ENCODE measurements around the gene SLC23A2. TPM values are rescaled to one million over a fixed set of nuclear protein-coding genes. Genes with fewer than 3 reads are reported as not detected.

SLC23A2 gene
- total RNA-seq, 1 donor from 2014 or later = 27.1 TPM

GRCh38 chr20:4876301-4876700 lies 125.0 kb downstream of the SLC23A2 start:
- H3K9me3 Mint-ChIP-seq = no peaks in the 10 kb centered on the region
- TF ChIP-seq, protein P1, sequence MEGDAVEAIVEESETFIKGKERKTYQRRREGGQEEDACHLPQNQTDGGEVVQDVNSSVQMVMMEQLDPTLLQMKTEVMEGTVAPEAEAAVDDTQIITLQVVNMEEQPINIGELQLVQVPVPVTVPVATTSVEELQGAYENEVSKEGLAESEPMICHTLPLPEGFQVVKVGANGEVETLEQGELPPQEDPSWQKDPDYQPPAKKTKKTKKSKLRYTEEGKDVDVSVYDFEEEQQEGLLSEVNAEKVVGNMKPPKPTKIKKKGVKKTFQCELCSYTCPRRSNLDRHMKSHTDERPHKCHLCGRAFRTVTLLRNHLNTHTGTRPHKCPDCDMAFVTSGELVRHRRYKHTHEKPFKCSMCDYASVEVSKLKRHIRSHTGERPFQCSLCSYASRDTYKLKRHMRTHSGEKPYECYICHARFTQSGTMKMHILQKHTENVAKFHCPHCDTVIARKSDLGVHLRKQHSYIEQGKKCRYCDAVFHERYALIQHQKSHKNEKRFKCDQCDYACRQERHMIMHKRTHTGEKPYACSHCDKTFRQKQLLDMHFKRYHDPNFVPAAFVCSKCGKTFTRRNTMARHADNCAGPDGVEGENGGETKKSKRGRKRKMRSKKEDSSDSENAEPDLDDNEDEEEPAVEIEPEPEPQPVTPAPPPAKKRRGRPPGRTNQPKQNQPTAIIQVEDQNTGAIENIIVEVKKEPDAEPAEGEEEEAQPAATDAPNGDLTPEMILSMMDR (conservative IDR thresholded peaks at IDR 0.05) = no peak
- DNase-seq (ENCODE audit: low read depth, low spot score) = no peak
- no peak overlapping the region for H3K4me3 Mint-ChIP-seq
- H3K27me3 Mint-ChIP-seq (ENCODE audit: low read depth) = no peaks in the 10 kb centered on the region
- no peak overlapping the region for H3K27ac Mint-ChIP-seq (ENCODE audit: unreplicated experiment)
- peaks cover 11% of the 10 kb centered on the region for H3K36me3 Mint-ChIP-seq (ENCODE audit: low read depth)
- H3K4me1 Mint-ChIP-seq = peaks cover 21% of the 10 kb centered on the region

GRCh38 chr20:4875578-4876067 lies 125.7 kb downstream of the SLC23A2 start:
- H3K27me3 Mint-ChIP-seq (ENCODE audit: low read depth) = no peaks in the 10 kb centered on the region
- no peak for DNase-seq (ENCODE audit: low read depth, low spot score)
- peaks cover 21% of the 10 kb centered on the region for H3K4me1 Mint-ChIP-seq
- TF ChIP-seq, protein P1 (conservative IDR thresholded peaks at IDR 0.05) = no peak
- no peak overlapping the region for H3K27ac Mint-ChIP-seq (ENCODE audit: unreplicated experiment)
- H3K9me3 Mint-ChIP-seq = no peaks in the 10 kb centered on the region
- peaks cover 5% of the 10 kb centered on the region for H3K36me3 Mint-ChIP-seq (ENCODE audit: low read depth)
- H3K4me3 Mint-ChIP-seq = no peak overlapping the region

GRCh38 chr20:4873396-4873795 lies 127.9 kb downstream of the SLC23A2 start:
- peaks cover 5% of the 10 kb centered on the region for H3K36me3 Mint-ChIP-seq (ENCODE audit: low read depth)
- no peak for DNase-seq (ENCODE audit: low read depth, low spot score)
- H3K27me3 Mint-ChIP-seq (ENCODE audit: low read depth) = no peaks in the 10 kb centered on the region
- no peak overlapping the region for H3K27ac Mint-ChIP-seq (ENCODE audit: unreplicated experiment)
- H3K9me3 Mint-ChIP-seq = no peaks in the 10 kb centered on the region
- peaks cover 9% of the 10 kb centered on the region for H3K4me1 Mint-ChIP-seq
- no peak overlapping the region for H3K4me3 Mint-ChIP-seq
- TF ChIP-seq, protein P1 (conservative IDR thresholded peaks at IDR 0.05) = no peak

DNA sequence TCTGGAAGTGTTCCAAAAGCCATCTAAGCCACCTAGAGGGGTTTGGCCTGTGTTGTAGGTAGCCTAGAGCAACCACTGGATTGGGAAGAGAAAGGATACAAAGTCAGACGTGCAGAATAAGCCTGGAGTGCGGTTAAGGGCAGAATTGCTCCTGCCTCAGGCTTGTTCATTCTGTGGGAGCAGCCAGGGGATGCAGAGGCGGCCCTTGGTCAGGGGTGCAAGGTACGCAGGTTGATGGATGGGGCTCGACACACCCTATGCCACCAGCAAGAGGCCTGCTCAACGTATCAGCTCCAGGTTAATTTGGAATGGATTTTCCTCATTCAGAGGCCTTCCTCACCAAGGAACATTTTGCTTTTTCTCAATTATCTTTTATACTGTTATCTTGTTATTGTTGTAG lies 129.8 kb downstream of the SLC23A2 start:
- H3K4me1 Mint-ChIP-seq = peaks cover 9% of the 10 kb centered on the region
- TF ChIP-seq, protein P1 (conservative IDR thresholded peaks at IDR 0.05) = no peak
- H3K9me3 Mint-ChIP-seq = no peaks in the 10 kb centered on the region
- peaks cover 8% of the 10 kb centered on the region for H3K36me3 Mint-ChIP-seq (ENCODE audit: low read depth)
- H3K4me3 Mint-ChIP-seq = no peak overlapping the region
- H3K27me3 Mint-ChIP-seq (ENCODE audit: low read depth) = no peaks in the 10 kb centered on the region
- DNase-seq (ENCODE audit: low read depth, low spot score) = no peak
- peak overlapping the region; percentile 77 for H3K27ac Mint-ChIP-seq (ENCODE audit: unreplicated experiment)

DNA sequence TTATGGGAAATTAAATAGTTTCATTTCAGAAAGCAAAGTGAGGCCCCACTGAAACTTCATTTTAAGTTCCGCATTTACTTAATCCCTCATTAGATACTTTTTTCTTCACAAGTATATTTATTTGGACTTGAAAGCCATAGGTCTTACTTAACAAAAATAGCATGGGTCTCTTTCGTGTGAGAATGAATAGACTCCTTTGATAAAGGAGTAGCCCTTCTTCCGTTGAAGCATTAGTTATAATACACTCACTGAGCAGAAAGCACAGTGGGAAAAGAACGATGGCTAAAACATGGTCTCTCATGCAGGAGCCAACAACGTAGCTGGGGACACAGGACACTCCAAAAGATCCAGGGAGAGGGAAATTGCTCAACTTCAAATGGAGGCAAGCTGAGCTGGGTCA lies 130.4 kb downstream of the SLC23A2 start:
- peak overlapping the region; percentile 3 for H3K4me3 Mint-ChIP-seq
- no peaks in the 10 kb centered on the region for H3K27me3 Mint-ChIP-seq (ENCODE audit: low read depth)
- peaks cover 8% of the 10 kb centered on the region for H3K36me3 Mint-ChIP-seq (ENCODE audit: low read depth)
- peaks cover 9% of the 10 kb centered on the region for H3K4me1 Mint-ChIP-seq
- H3K27ac Mint-ChIP-seq (ENCODE audit: unreplicated experiment) = peak overlapping the region; percentile 77
- no peaks in the 10 kb centered on the region for H3K9me3 Mint-ChIP-seq
- DNase-seq (ENCODE audit: low read depth, low spot score) = no peak
- TF ChIP-seq, protein P1 (conservative IDR thresholded peaks at IDR 0.05) = no peak

All from neural crest cell (in vitro differentiated cells).